Muscle layer of colon (tissue), 2 donors: Measurements from ENCODE around the gene WSB1.

ENCODE experiments used
- H3K27ac ChIP-seq: one replicate; pipeline ENCODE4 v1.7.0; 2013; ENCODE audit warnings: low read depth, mild to moderate bottlenecking, low read length, moderate library complexity
- H3K27me3 ChIP-seq, 2 donors: one replicate each; pipeline ENCODE4 v1.7.0; 2013; ENCODE audit warnings: low read length in 2 of 2, mild to moderate bottlenecking in 2 of 2; ENCODE audit not compliant: insufficient read depth in 2 of 2, control insufficient read depth in 1 of 2
- H3K36me3 ChIP-seq: one replicate; pipeline ENCODE4 v1.7.0; 2013; ENCODE audit warnings: mild to moderate bottlenecking, low read length; ENCODE audit not compliant: insufficient read depth
- H3K4me1 ChIP-seq: one replicate; pipeline ENCODE4 v1.7.0; 2013; ENCODE audit warnings: mild to moderate bottlenecking, low read length; ENCODE audit not compliant: insufficient read depth
- H3K4me3 ChIP-seq, 2 donors: one replicate each; pipeline ENCODE4 v1.7.0; 2013; ENCODE audit warnings: low read length in 2 of 2, low read depth in 1 of 2, mild to moderate bottlenecking in 1 of 2, moderate library complexity in 1 of 2
- H3K9ac ChIP-seq: one replicate; pipeline ENCODE4 v1.7.0; 2013; ENCODE audit warnings: low read length
- H3K9me3 ChIP-seq: one replicate; pipeline ENCODE4 v1.7.0; 2013; ENCODE audit warnings: mild to moderate bottlenecking, low read length
- donor health status: abdominal sarcoma.
- donor health status: Adenocarcinoma of cecum.

Gene WSB1

GRCh38 chr17:27343294-27343693, 49.4 kb downstream of the WSB1 start:
- H3K27me3 ChIP-seq, result no peaks in the 10 kb centered on the region
- H3K4me3 ChIP-seq, result no peak overlapping the region
- peaks cover 5% of the 10 kb centered on the region for H3K4me1 ChIP-seq
- H3K9ac ChIP-seq, result no peak overlapping the region
- no peaks in the 10 kb centered on the region for H3K36me3 ChIP-seq
- no peaks in the 10 kb centered on the region for H3K9me3 ChIP-seq
- no peak overlapping the region for H3K27ac ChIP-seq

DNA sequence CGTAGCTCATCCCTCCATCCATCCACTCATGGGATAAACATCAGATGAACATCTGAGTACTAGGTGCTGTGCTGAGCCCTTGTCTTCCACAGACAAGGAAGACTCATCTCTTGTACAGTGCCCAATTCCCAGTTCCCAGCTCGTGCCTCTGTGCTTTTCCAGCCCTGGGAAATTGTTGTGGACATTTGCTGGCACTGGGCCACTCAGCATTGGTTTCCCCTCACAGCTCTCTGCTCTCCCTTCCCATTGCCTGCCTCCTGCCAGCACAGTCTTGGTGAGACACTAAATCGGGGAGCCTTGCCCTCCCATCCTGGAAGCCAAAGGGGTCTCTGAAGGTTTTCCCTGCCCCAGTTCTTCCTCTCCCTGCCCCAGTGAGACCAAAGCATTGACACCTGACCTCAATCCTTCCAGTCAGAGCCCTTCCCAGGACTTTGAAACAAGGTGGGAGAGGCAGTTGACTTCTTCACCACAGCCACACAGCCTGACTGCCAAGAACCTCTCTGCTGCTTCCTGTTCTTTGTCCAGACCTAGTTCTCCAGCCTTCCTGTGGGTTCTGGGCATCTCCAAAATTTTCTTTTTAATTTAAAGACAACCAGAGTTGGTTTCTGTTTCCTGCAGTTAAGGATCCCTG, 50.2 kb downstream of the WSB1 start:
- Histone ChIP-seq H3K9ac (no peak overlapping the region), H3K4me1 (peaks cover 5% of the 10 kb centered on the region), H3K9me3 (no peaks in the 10 kb centered on the region), H3K27me3 (no peaks in the 10 kb centered on the region), H3K27ac (no peak overlapping the region), H3K36me3 (no peaks in the 10 kb centered on the region), H3K4me3 (no peak overlapping the region)

GRCh38 chr17:27345141-27345904, 51.4 kb downstream of the WSB1 start:
- H3K9ac ChIP-seq, result no peak overlapping the region
- no peaks in the 10 kb centered on the region for H3K27me3 ChIP-seq
- peaks cover 5% of the 10 kb centered on the region for H3K4me1 ChIP-seq
- H3K9me3 ChIP-seq, result no peaks in the 10 kb centered on the region
- H3K4me3 ChIP-seq, result peak overlapping the region in 1 of 2 donors; percentile 33
- peak overlapping the region; percentile 32 for H3K27ac ChIP-seq
- no peaks in the 10 kb centered on the region for H3K36me3 ChIP-seq

- H3K9me3 ChIP-seq, result no peaks in the 10 kb centered on the region
- no peaks in the 10 kb centered on the region for H3K4me1 ChIP-seq
- no peak overlapping the region for H3K9ac ChIP-seq
- no peak overlapping the region for H3K4me3 ChIP-seq
- H3K27ac ChIP-seq, result no peak overlapping the region
- no peaks in the 10 kb centered on the region for H3K27me3 ChIP-seq
- H3K36me3 ChIP-seq, result no peaks in the 10 kb centered on the region
Observed at GRCh38 chr17:27346228-27346899, 52.5 kb downstream of the WSB1 start.

DNA sequence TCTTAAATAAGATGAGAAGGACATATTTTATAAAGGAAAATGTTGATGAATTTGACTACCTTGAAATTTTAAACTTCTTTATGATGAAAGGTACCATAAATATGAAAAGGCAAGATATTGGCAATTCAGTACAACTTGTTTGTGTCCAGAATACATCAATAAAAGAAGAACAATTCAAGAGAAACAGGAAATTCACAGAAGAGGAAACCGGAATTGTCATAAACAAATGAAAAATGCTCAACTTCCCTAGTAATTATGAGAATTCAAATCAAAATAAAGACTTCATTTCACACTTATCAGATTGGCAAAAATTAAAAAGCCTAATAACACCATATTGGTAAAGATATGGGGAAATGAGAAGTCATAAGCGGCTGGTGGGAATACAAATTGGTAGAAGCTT, 54.3 kb downstream of the WSB1 start:
- Histone ChIP-seq H3K27me3 (no peaks in the 10 kb centered on the region), H3K9ac (no peak overlapping the region), H3K4me1 (peaks cover 11% of the 10 kb centered on the region), H3K36me3 (no peaks in the 10 kb centered on the region), H3K27ac (no peak overlapping the region), H3K9me3 (no peaks in the 10 kb centered on the region), H3K4me3 (no peak overlapping the region)

GRCh38 chr17:27349540-27350021, 55.7 kb downstream of the WSB1 start:
- no peaks in the 10 kb centered on the region for H3K27me3 ChIP-seq
- no peak overlapping the region for H3K4me3 ChIP-seq
- H3K4me1 ChIP-seq, result peaks cover 19% of the 10 kb centered on the region
- no peak overlapping the region for H3K9ac ChIP-seq
- H3K9me3 ChIP-seq, result no peaks in the 10 kb centered on the region
- no peaks in the 10 kb centered on the region for H3K36me3 ChIP-seq
- H3K27ac ChIP-seq, result peak overlapping the region; percentile 60

DNA sequence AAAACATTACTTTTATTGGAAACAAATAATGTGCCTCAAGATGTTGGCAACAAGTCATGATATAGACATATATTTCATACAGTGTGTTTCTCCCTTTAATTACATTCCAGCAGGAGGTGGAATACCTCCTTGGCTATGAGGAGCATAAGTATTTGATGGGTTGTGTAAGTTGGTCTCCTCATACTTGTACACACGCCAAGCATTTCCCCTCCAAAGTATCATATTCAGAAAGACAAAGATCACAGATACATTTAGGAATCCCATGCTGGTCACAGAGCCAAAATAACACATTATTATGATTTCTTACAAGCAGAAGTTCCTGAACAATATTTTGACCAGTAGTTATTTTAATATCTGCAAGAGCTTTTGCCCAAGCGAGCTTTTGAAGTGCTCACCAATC, 57.8 kb downstream of the WSB1 start:
- peaks cover 20% of the 10 kb centered on the region for H3K4me1 ChIP-seq
- H3K9ac ChIP-seq, result no peak overlapping the region
- H3K27me3 ChIP-seq, result no peaks in the 10 kb centered on the region
- H3K27ac ChIP-seq, result no peak overlapping the region
- no peak overlapping the region for H3K4me3 ChIP-seq
- H3K36me3 ChIP-seq, result no peaks in the 10 kb centered on the region
- no peaks in the 10 kb centered on the region for H3K9me3 ChIP-seq

GRCh38 chr17:27352448-27353032, 58.6 kb downstream of the WSB1 start:
- Histone ChIP-seq H3K27me3 (no peaks in the 10 kb centered on the region), H3K4me3 (peak overlapping the region in 1 of 2 donors; percentile 66), H3K36me3 (no peaks in the 10 kb centered on the region), H3K27ac (peak overlapping the region; percentile 89), H3K9ac (no peak overlapping the region), H3K9me3 (no peaks in the 10 kb centered on the region), H3K4me1 (peaks cover 20% of the 10 kb centered on the region)

DNA sequence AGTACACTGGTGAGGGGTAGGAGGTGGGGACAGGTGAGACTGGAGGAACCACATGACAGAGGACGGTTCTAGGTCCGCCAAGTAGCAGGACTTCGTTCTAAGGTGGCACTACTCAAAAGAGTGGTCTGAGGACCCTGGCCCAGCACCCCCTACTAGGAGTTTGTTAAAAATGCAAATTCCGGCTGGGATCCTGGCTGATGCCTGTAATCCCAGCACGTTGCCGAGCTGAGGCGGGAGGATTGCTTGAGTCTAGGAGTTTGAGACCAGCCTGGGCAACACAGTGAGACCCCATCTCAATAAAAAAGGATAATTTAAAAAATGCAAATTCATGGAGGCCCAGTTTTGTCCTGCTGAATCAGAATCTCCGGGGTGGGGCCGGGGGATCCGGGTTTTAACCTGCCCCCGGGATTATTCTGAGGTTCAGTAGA, 59.1 kb downstream of the WSB1 start:
- Histone ChIP-seq H3K36me3 (no peaks in the 10 kb centered on the region), H3K4me3 (peak overlapping the region; percentile 64 to 66), H3K4me1 (peaks cover 20% of the 10 kb centered on the region), H3K9me3 (no peaks in the 10 kb centered on the region), H3K9ac (peak overlapping the region; percentile 58), H3K27ac (peak overlapping the region; percentile 89), H3K27me3 (no peaks in the 10 kb centered on the region)

DNA sequence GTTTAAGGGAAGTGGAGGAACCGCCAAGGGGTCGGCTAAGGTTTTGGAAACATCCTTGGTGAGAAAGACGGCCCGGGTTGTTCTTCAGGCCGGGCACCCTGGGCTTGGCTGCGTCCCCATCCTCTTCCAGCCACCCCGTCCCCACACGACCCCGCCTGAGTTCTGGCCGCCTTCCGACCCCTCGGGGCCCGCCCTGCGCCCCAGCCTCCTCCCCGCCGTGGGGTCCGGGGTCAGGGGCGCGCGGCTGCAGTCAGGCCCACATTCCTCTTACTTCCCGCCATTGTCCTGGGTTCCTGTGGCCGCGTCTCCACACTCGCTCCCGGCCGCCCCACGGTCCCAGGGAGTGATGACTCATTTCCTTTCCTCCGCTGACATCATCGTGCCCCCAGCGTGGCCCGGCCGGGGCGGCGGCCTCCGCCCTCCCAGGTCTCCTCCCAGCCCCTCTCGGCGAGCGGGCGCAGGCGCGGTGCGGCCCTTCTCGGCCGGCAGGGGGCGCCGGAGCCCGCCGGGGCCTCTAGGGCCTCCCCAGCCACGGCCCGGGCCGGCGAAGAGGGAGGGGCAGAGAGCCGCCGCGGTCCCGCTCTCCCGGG, 59.6 kb downstream of the WSB1 start:
- peak overlapping the region; percentile 58 for H3K9ac ChIP-seq
- H3K4me3 ChIP-seq, result peak overlapping the region; percentile 64 to 66
- no peaks in the 10 kb centered on the region for H3K27me3 ChIP-seq
- H3K4me1 ChIP-seq, result peaks cover 20% of the 10 kb centered on the region
- no peaks in the 10 kb centered on the region for H3K9me3 ChIP-seq
- H3K36me3 ChIP-seq, result no peaks in the 10 kb centered on the region
- H3K27ac ChIP-seq, result peak overlapping the region; percentile 89

DNA sequence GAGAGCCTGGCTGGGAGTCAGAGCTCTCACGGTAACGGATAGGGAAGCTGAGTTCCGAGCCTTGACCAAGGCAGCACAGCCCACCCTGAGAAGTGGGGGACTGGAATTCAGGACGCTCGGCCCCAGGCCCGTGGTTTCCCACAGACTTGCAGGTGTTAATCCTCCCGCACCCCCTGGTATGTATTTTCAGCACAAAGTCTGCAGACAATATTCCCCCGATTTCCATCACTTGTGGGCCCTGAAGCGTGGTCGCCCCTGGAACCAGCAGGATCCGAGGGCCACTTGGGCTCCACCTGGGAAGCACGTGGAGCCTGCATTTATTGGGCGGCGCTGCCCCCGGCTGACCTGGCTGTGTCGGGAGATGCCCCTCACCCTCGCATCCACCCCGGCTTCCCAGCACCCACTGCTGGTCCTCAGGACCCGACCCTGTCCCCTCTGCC, 60.2 kb downstream of the WSB1 start:
- Histone ChIP-seq H3K27ac (peak overlapping the region; percentile 89), H3K9me3 (no peaks in the 10 kb centered on the region), H3K4me1 (peaks cover 20% of the 10 kb centered on the region), H3K36me3 (no peaks in the 10 kb centered on the region), H3K4me3 (peak overlapping the region; percentile 64 to 66), H3K27me3 (no peaks in the 10 kb centered on the region), H3K9ac (peak overlapping the region; percentile 7)
